ENCODE data around the gene PKNOX2.

PKNOX2 gene

DNA sequence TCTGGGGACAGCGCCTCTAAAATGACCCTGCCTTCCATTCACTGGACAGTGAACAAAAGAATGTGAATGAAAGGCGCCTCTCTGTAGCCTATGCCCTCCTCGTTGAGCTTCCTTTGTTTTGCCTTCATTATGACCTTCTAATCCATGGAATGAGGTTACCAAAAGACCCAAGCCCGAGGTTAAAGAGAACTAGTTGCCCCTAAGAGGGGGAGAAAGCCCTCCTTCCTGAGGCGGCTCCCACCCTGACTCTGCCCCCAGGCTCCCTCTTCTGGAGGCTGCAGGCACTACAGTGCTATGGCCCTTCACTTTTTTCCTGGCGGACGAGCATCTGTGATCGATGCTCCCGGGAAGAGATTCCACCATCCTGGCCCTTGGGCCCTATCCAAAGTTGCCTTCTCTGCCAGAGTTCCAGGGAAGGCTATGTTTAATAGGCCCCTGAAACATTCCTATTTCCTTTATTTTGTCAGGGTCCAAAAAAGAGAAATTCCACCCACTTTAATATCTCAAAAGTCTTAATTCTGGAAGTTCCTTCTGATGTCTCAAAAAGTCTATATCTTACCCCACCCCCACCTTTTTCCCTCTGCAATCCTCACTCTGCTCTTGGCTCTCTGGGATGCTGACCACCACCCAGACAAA, 184.2 kb downstream of the PKNOX2 start:
- in situ Hi-C loops (cut with HindIII; ENCODE audit: low sequenced_read_pairs), result no loop called here

DNA sequence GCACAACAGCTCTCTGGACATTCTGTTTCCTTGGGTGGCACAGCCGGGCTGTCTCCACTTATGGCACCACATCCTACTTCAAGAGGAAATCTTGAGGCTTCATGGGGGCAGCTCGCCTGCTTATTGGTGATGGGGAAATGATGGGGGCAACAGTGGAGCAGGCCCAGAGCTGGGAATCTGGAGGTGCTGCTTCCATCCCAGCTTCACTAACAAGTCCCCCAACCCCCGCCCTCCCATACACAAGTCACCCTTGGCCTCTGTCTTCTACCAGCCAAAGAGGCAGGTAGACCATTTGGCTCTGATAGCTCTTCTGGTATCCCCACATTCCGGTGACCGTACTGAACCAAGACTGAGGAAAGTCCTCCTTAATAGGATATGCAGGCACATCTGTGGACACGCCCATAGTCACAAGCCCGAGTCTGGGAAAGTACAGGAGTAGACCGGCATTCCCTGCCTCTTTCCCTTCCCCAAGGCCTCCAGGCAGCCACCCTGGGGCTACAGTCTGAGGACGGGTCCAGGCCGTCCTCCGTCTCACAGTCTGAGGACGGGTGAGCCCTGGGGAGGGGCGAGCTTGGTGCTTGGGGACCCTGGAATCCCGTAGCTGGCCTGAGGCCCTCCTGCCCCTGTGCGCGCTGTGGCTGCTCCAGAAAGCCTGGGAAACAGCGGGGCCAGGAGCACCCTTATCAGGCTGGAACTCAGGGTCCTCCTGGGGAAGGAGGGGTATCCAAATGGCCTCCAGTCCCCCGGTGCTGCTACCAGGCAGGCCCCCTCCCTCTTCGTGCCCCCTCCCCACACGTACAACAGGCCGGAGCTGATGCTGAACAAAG, 185.9 kb downstream of the PKNOX2 start:
- in situ Hi-C loops (cut with HindIII; ENCODE audit: low sequenced_read_pairs), result no loop called here

DNA sequence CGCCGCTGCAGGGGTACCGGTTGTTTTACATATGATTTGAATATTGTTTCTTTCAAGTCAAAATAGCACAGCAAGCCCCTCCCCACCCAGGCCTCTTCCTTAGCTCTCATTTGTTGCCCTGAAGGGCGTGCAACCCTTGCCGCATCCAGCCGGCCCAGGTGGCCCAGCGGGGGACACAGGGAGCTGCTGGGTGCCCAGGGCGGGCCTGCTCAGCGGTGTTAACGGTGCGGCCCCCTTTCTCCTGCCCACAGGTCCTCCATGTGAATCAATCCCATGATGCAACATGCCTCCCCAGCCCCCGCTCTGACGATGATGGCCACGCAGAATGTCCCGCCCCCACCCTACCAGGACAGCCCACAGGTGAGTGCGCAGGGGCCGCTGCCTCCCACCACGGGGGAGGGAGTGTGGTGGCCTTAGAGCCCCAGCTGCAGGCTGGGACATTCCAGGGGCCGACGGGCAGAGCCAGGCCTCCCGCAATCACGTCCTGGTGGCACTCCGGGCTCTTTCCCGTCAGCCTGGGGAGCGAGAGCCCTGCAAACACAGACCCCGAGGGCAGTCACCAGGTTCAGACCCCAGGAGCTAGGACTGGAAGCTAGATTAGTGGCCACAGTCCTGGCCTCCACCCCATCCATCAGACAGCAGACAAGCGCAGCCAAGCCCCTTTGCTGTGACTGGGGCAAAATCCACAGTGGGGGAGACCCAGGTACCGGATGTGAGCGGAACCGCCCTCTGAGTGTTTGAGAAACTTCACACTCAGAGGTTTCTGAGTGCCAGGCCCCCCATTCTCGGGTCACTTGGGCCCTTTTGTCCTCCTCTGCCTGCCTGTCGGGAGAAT, 186.7 kb downstream of the PKNOX2 start:
- in situ Hi-C loops (cut with HindIII; ENCODE audit: low sequenced_read_pairs), result no loop called here

DNA sequence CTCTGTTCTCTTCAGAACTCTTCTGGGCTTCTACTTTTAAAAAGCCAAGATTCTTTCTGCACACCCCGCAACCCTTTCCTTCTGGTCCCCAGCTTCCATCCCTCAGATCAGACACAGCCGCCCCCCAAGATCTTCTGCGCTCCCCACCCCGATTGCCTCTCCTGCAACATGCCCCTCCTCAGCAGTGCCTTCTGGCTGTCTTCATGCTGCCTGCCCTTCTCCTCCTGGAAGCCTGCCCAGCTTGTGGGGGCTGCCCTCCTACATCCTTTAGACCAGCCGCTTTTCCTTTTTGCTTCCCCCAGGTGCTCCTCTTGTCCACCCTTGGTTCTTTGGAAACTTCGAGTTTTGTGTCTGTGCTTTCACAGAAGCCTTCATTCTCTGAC, 187.3 kb downstream of the PKNOX2 start:
- in situ Hi-C loops (cut with HindIII; ENCODE audit: low sequenced_read_pairs), result no loop called here

DNA sequence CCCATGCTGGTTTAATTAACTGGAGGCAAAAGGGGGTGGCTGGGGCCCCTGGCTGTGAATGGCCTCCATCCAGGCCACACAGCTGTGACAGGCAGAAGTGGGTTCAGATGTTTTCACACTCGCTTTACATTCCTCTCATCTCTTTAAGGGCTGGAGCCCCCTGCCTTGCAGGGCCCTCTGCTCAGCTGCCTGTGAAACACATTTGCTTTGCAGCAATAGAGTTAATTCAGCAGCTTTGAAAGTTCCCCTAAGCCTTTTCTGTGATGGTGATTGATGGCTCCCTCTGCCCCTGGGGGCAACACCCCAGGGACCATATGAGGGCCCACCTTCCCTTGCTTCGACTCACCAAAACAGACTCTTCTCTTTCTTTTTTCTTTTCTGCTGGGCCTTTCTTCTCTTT, 192.2 kb downstream of the PKNOX2 start:
- in situ Hi-C loops (cut with HindIII; ENCODE audit: low sequenced_read_pairs), result loop anchor here (5.0 kb wide), 1 partner anchor 66 kb away; no protein-coding TSS in a partner anchor

DNA sequence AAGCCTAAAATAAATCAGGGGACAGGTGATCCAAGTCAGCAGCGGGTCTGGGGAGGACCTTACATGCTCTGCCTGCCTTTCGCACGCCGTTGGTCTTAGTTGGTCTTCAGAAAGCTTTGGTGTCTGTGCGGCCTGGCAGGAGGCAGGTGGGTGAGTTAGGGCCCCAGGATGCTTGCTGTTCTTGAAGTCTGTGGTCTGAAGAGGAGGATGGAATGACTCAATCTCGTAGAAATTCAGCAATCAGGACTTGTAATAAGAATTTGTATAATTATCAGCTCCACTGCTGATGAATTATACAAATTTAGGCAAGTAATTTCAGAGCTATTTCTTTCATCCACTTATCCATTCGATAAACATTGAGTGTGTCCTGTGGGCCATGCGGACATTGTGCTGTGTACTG, 193.0 kb downstream of the PKNOX2 start:
- in situ Hi-C loops (cut with HindIII; ENCODE audit: low sequenced_read_pairs), result loop anchor here (5.0 kb wide), 1 partner anchor 65 kb away; no protein-coding TSS in a partner anchor

DNA sequence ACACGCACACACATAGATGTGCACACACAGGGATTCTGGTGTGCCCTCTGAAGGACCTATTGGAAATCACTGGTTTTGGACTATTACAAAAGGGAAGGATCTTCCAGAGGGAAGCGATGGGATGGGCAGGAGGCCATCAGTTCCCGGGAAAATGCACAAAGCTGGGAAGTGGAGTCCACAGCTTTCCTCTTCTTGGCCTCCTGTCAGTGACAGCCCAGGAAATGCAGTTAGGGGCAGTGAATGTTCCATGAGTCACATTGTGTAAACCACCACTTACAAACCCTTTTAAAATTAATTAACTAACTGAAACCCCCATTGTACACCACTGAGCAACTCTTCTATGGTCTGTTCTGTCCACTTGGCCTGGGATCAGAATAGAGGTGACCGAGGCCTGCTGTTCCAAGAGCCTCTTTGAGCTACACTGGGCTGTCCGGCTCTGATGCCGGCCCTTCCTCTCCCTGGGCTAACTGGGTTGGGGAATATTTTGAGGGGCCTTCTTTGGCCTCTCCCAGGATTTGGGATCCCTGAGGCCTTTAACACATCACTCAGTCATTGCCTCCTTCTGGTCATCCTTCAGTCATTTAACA, 193.8 kb downstream of the PKNOX2 start:
- in situ Hi-C loops (cut with HindIII; ENCODE audit: low sequenced_read_pairs), result loop anchor here (5.0 kb wide), 1 partner anchor 64 kb away; no protein-coding TSS in a partner anchor

DNA sequence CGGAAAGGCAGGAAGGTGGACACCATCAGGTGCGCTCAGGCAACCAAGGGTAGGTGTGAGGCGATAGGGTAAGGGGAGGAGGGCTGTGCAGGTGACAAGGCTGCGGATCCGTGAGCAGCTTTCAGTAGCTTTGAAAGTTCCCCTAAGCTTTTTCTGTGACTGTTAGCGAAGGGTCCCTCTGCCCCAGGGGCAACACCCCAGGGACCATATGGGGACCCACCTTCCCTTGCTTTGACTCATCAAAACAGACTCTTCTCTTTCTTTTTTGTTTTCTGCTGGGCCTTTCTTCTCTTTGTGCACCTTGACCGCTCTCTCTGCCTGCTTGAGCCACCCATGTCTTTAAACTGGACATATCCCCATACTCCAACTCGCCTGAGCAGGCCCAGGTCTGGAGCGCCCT, 194.6 kb downstream of the PKNOX2 start:
- in situ Hi-C loops (cut with HindIII; ENCODE audit: low sequenced_read_pairs), result loop anchor here (5.0 kb wide), 1 partner anchor 63 kb away; no protein-coding TSS in a partner anchor

DNA sequence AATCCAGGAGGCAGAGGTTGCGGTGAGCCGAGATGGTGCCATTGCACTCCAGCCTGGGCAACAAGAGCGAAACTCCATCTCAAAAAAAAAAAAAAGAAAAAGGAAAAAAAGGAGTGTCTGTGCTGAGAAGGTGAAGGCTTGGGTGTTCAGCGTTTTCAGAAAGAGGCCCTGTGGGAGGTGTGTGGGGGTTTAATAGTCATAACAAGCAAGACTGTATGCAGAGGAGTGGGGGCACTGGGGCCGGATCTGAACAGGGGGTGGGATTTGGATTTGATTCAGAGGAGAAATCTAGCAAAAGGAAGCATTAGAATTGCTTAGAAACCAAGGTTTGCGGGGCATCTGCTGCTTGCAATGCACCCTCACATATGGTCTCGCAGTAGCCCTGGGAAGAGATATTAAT, 195.5 kb downstream of the PKNOX2 start:
- in situ Hi-C loops (cut with HindIII; ENCODE audit: low sequenced_read_pairs), result no loop called here

DNA sequence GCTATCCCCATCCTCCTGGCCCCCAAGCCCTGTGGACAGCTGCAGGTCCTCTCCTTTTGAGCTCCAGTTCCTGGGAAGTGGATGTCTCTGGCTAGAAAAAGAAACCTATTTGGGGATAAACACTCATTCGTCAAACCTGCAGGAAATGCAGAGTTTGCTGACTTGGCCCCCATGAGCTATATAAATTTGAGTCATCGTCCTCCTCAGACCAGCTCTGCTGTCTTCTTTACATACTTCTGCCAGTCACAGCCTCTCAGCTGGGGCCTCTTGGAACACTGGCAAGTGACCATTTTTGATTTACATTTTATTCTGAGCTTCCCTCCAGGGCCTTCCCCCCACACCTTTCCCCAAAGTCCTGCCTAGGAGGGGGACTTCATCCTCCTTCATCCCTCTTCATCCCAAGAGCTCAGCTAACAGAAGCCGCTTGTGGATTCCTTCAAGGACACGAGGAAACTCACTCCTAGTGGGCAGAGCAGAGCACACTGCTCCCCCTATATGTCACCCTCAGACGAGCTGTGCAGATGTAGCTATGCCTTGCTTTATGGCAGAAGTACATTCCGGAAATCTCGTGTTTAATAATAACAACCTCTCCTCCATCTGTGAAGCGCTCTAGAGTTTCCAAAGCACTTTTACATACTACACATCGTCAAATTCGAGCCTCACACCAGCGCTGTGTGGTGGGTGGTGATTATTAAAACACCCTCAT, 199.7 kb downstream of the PKNOX2 start:
- in situ Hi-C loops (cut with HindIII; ENCODE audit: low sequenced_read_pairs), result no loop called here

DNA sequence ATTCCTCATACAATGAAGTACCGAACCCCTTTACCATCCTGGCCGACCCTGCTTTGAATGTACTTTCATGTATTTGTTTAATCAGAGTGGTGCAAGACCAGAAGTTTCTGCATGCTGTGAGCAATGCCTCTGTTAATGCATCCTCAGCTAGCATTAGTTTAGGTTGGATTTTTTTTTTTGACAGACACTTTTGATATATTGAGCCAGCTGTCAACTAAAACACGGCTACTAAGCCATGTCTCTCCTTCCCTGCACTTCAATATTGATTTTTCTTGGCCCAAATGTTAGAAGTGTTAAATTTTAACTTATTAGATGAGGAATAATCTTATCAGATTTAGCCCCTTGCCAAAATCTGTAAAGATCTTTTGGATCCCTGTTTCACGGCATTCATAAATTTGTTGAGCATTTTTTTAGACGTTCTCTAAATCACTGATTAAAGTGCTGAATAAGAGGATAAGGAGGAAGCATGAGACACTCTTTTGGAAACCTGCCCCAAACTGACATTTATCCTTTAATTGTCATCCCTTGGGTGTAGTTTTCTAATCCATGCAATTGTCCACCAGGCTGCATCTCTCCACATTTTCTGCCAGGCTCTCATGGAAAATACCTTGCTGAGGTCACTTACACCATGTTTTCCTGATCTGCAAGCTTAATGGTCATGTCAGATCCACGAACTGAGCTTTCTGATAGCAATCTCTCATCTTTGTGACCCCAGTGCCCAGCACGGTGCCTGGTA, 200.8 kb downstream of the PKNOX2 start:
- in situ Hi-C loops (cut with HindIII; ENCODE audit: low sequenced_read_pairs), result no loop called here

DNA sequence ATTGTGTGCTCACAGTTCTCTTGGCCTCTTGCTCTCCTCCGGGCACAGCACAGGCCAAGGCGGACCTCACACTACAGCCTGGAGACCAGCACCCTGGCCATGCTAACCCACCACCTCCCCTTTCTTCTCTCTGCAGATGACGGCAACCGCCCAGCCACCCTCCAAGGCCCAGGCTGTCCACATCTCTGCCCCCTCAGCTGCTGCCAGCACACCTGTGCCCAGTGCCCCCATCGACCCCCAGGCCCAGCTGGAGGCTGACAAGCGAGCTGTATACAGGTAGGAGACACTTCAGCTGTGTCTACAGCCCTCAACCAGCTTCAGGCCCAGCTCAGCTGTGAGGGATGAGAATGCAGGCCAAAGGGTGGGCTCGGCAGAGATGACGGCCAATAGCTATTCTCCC, 203.2 kb downstream of the PKNOX2 start:
- in situ Hi-C loops (cut with HindIII; ENCODE audit: low sequenced_read_pairs), result no loop called here

DNA sequence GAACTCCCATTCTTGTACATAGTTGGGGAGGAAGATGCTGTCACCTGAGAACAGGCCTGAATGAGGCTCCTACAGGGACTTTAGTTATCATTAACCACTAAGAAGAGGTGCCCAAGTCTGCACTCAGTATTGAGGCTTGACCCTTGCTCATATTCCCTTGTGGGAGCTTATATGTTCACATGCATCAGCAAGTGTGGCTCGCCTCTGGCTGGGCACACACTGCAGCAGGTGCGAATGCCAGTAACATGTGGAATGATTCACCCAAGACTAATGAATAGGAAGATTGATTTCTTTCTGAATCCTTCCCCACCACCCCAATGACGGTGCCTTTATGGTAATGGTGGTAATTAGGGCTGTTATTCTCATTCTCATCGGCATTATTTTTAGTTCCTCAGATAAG, 204.2 kb downstream of the PKNOX2 start:
- in situ Hi-C loops (cut with HindIII; ENCODE audit: low sequenced_read_pairs), result no loop called here

DNA sequence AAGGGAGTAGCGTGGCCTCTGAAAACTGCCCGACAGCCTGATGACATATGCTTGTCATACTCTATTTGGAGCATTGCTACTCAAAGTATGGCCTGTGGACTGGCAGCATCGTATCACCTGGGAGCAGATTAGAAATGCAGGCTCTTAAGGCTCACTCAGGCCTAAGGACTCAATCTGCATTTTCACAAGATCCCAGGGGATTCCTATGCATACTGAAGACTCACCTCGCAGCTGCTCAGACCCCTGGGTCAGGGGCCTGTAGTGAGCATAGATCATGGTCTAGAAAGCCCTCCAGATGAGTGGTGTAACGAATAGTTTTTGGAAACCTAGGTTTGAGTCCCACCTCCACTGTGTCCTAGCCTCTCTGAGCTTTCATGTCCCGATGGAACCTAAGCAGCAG, 205.3 kb downstream of the PKNOX2 start:
- in situ Hi-C loops (cut with HindIII; ENCODE audit: low sequenced_read_pairs), result no loop called here

DNA sequence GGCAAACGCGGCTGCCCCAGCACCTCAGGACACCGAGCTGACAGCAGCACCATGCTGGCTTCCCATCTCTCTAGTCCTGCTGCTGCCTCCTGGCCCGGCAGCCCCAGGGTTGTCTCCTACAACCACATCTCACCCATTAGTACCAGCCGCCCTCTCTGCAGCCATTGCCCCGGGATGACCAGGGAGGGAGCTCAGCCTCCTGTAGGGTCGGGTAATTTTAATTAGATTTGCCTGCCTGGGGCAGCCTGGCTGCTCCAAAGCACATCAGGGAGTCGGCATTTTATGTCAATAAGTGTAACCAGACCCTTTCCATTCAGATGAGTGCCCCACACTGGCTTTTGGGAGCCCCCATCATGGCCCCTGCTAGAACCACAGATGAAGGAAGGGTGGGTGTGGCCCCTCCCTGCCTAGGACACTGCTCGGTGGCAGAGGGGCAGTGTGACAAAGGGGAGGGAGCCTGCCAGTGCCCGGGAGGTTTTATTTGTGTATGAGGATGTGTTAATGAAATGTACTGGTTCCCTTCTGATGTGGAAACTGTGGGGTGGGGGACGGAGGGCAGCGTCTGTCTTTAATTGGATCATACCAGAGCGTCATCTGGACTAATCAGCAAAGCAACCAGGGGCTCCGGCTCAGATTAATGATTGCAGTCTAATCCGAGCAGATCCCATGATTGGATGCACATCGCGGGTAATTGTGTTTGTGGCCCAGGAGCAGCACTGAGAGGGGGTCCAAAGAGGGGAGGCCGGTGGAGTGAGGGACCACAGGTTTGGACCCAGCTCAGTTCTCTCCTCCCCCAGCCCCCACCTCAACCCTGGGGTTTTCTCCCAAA, 206.2 kb downstream of the PKNOX2 start:
- in situ Hi-C loops (cut with HindIII; ENCODE audit: low sequenced_read_pairs), result no loop called here

DNA sequence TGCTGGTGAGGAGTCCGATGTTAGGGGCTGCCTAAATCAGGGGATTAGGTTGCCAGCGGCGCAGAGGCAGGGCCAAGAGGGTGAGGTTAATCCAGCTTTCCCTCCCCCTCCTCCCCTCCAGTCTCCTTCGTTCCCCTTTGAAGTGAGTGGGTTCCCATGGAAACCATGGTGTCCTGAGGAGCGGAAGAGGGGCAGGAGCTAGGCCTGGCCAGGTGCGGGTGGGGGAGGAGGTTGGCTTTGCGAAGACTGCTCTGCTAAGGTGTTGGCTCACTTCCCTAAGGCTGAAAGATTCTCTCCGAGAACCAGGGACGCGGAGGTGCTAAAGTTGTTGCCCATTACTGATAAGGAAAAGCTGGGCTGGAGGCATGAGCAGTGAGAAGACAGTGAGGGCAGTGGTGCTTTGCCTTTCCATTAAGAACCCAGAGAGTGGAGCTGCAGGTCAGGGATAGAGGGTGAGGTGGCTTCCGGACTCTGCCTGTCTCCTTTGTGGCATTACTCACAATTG, 206.9 kb downstream of the PKNOX2 start:
- in situ Hi-C loops (cut with HindIII; ENCODE audit: low sequenced_read_pairs), result no loop called here

DNA sequence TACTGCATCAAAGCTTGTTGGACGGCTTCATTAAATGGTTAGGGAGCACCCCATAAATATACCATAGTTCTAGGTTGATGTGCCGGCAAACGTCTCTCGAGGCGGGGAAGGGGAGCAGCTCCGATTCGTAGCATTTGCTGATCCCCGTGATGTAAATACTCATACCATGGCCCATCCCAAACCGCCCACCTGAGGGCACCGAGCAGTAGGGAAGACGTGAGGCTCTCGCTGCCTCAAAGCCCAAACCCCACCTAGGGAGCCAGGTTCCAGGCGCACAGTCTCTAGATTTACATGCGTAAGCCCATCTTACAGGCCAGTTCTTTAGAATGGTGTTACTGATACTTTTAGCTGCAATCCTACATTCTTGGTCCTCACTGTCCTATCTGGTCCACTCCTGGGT, 207.5 kb downstream of the PKNOX2 start:
- in situ Hi-C loops (cut with HindIII; ENCODE audit: low sequenced_read_pairs), result no loop called here

DNA sequence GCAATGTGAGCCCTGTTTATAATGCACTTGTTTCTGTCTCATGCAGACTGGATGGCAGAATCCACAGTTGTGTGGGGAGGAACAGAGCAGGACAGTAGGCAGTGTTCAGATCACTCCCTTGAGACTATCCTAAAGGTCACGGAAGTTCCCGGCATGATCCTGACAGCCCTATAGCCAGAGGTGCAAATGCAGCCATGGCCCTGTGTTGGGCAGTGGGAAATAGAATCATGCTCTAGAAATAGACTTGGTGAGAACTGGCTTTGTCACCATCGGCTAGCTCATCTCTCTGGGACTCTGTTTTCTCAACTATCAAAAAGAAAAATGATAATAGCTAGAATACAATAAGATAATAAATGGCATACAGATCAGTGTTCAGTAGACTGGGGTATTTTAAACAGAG, 208.4 kb downstream of the PKNOX2 start:
- in situ Hi-C loops (cut with HindIII; ENCODE audit: low sequenced_read_pairs), result no loop called here
